ENCODE measurements around the gene URAD. TPM values are rescaled to one million over a fixed set of nuclear protein-coding genes. Genes with fewer than 3 reads are reported as not detected.

URAD gene
- polyA plus RNA-seq, 2 donors: not detected

GRCh38 chr13:27979765-27980279, 8.7 kb downstream of the URAD start:
- Histone ChIP-seq H3K4me1 (ENCODE audit: control insufficient read depth in 2 of 2, insufficient read depth in 2 of 2, low read length in 1 of 2) (peaks cover 3 to 4% of the 10 kb centered on the region in 2 donors), H3K36me3 (ENCODE audit: control insufficient read depth in 2 of 2, insufficient read depth in 2 of 2, low read length in 1 of 2) (no peaks in the 10 kb centered on the region), H3K9me3 (ENCODE audit: control insufficient read depth in 2 of 2, insufficient read depth in 1 of 2, low read depth in 1 of 2, low read length in 1 of 2) (no peaks in the 10 kb centered on the region), H3K27me3 (ENCODE audit: control insufficient read depth in 1 of 2, insufficient read depth in 2 of 2, low read length in 2 of 2) (peaks cover 25 to 31% of the 10 kb centered on the region in 2 donors), H3K27ac (ENCODE audit: low read depth in 2 of 2, low read length in 1 of 2) (no peak overlapping the region), H3K4me3 (ENCODE audit: low read depth in 1 of 2, low read length in 2 of 2) (no peak overlapping the region)
- 9 to 12% methylated on average over 15 of the region's 15 CpGs for whole genome bisulfite sequencing, 2 donors

DNA sequence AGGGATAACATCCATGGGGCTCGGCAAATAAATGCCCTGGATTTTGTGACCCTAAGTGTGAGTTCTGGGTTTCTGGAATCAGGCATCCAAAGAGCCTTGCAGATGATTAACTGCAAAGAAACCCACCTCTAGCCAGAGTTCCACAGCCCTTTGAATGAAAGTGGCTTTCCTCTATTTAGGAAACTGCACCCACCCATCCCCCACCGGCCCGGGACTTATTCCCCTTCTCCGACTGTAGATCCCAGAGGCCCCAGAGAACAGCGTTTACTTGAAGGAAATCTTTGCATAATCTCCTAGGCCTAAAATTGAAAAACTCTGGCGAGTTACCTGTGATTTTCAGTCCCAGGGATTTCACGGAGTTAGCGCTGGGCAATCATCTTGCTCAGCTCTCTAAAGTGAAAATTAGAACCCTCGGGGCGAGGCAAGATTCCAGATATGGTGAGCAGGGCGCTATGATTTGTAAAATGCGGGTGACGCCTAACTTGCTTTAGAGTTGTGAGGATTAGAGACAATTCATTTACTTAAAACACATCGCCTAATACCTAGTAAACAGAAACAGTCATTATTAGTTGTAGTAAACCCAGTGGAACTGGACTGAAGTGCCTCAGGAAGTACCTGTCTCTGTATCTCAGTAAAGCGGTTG, 9.4 kb downstream of the URAD start:
- Histone ChIP-seq H3K4me3 (ENCODE audit: low read depth in 1 of 2, low read length in 2 of 2) (no peak overlapping the region), H3K4me1 (ENCODE audit: control insufficient read depth in 2 of 2, insufficient read depth in 2 of 2, low read length in 1 of 2) (peaks cover 3 to 4% of the 10 kb centered on the region in 2 donors), H3K9me3 (ENCODE audit: control insufficient read depth in 2 of 2, insufficient read depth in 1 of 2, low read depth in 1 of 2, low read length in 1 of 2) (no peaks in the 10 kb centered on the region), H3K27ac (ENCODE audit: low read depth in 2 of 2, low read length in 1 of 2) (no peak overlapping the region), H3K36me3 (ENCODE audit: control insufficient read depth in 2 of 2, insufficient read depth in 2 of 2, low read length in 1 of 2) (no peaks in the 10 kb centered on the region), H3K27me3 (ENCODE audit: control insufficient read depth in 1 of 2, insufficient read depth in 2 of 2, low read length in 2 of 2) (peaks cover 25 to 36% of the 10 kb centered on the region in 2 donors)
- WGBS, 2 donors: 8 to 10% methylated on average over 15 of the region's 15 CpGs

DNA sequence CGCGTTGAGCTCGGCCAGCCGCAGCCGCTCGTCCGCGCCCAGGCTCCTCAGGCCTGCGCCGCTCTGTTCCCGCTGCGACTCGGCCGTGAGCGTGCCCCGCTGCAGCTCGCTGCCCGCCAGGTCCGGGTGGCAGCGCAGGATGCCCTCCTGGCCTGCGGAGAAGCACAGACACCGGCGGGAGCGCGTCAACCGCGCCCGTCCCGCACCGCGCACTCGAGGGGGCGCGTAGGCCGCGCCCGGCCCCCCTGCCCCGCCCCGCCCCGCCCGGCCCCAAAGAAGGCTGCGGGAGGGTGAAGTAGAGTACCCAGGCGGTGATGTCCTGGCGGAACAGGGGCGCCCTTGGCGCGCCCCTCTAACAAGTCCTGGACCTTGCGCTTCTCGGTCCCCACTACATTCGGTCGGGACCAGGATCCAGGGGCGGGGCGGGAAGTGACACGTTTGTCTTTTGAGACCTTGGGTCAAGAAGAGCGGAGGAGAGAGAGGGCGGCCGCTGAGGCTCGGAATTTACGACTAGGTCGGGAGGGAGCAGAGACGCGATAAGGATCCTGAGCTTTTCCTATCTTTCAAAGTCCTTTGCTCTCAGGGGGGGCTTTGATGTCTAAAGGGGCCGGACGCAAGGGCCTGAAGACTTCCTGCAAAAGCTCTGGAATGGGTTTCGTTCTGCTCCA, 10.1 kb downstream of the URAD start:
- Histone ChIP-seq H3K9me3 (ENCODE audit: control insufficient read depth in 2 of 2, insufficient read depth in 1 of 2, low read depth in 1 of 2, low read length in 1 of 2) (no peaks in the 10 kb centered on the region), H3K4me3 (ENCODE audit: low read depth in 1 of 2, low read length in 2 of 2) (no peak overlapping the region), H3K36me3 (ENCODE audit: control insufficient read depth in 2 of 2, insufficient read depth in 2 of 2, low read length in 1 of 2) (no peaks in the 10 kb centered on the region), H3K27me3 (ENCODE audit: control insufficient read depth in 1 of 2, insufficient read depth in 2 of 2, low read length in 2 of 2) (peaks cover 28 to 38% of the 10 kb centered on the region in 2 donors), H3K4me1 (ENCODE audit: control insufficient read depth in 2 of 2, insufficient read depth in 2 of 2, low read length in 1 of 2) (peaks cover 3 to 4% of the 10 kb centered on the region in 2 donors), H3K27ac (ENCODE audit: low read depth in 2 of 2, low read length in 1 of 2) (no peak overlapping the region)
- WGBS, 2 donors: 5% methylated on average over 35 to 65 of the region's 65 CpGs

- H3K27ac ChIP-seq (ENCODE audit: low read depth in 2 of 2, low read length in 1 of 2): no peak overlapping the region
- no peaks in the 10 kb centered on the region for H3K36me3 ChIP-seq (ENCODE audit: control insufficient read depth in 2 of 2, insufficient read depth in 2 of 2, low read length in 1 of 2)
- H3K27me3 ChIP-seq (ENCODE audit: control insufficient read depth in 1 of 2, insufficient read depth in 2 of 2, low read length in 2 of 2): peaks cover 28 to 38% of the 10 kb centered on the region in 2 donors
- H3K4me1 ChIP-seq (ENCODE audit: control insufficient read depth in 2 of 2, insufficient read depth in 2 of 2, low read length in 1 of 2): peaks cover 3 to 4% of the 10 kb centered on the region in 2 donors
- H3K4me3 ChIP-seq (ENCODE audit: low read depth in 1 of 2, low read length in 2 of 2): no peak overlapping the region
- no peaks in the 10 kb centered on the region for H3K9me3 ChIP-seq (ENCODE audit: control insufficient read depth in 2 of 2, insufficient read depth in 1 of 2, low read depth in 1 of 2, low read length in 1 of 2)
- WGBS, 2 donors: 2 to 4% methylated on average over 64 to 80 of the region's 80 CpGs
Measured at GRCh38 chr13:27977476-27978300, 10.8 kb downstream of the URAD start.

DNA sequence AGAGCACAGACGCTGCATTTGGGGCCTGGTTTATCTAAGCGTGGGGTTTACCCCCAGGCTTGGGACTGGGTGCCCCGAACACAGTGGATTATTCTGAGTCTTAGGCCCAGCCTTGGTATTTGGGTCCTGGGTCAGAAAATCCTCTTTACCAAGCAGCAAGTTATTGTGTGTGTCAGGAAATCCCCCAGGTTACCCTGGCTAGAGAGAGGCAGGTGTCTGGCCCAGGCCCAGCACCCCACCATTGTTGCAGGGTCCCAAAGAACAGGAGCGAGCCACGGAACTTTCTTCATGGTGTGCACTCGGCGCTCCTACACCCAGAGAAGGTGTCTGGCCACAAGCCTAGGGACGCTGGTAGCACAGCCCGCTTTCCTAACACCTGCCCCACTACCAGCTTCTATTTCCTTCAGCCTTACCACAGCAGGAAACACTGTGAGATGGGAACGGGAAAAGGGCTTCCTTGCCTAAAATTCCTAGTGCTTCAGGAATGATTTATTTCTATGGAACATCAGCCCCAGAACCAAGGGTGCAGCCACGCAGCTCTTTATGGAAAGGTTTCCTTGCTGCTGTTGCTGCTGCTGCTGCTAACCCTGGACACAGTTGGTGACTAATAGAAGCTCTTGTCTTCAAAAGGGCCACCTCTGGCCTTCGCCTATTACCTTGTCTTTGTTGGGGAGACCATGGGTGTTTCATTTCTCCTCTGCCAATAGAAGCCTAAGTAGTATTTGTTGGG, 12.0 kb downstream of the URAD start:
- no peaks in the 10 kb centered on the region for H3K36me3 ChIP-seq (ENCODE audit: control insufficient read depth in 2 of 2, insufficient read depth in 2 of 2, low read length in 1 of 2)
- no peak overlapping the region for H3K4me3 ChIP-seq (ENCODE audit: low read depth in 1 of 2, low read length in 2 of 2)
- no peak overlapping the region for H3K27ac ChIP-seq (ENCODE audit: low read depth in 2 of 2, low read length in 1 of 2)
- peaks cover 3 to 4% of the 10 kb centered on the region in 2 donors for H3K4me1 ChIP-seq (ENCODE audit: control insufficient read depth in 2 of 2, insufficient read depth in 2 of 2, low read length in 1 of 2)
- H3K9me3 ChIP-seq (ENCODE audit: control insufficient read depth in 2 of 2, insufficient read depth in 1 of 2, low read depth in 1 of 2, low read length in 1 of 2): no peaks in the 10 kb centered on the region
- WGBS, 2 donors: 22 to 23% methylated on average over 12 of the region's 12 CpGs
- H3K27me3 ChIP-seq (ENCODE audit: control insufficient read depth in 1 of 2, insufficient read depth in 2 of 2, low read length in 2 of 2): peaks cover 26 to 34% of the 10 kb centered on the region in 2 donors

DNA sequence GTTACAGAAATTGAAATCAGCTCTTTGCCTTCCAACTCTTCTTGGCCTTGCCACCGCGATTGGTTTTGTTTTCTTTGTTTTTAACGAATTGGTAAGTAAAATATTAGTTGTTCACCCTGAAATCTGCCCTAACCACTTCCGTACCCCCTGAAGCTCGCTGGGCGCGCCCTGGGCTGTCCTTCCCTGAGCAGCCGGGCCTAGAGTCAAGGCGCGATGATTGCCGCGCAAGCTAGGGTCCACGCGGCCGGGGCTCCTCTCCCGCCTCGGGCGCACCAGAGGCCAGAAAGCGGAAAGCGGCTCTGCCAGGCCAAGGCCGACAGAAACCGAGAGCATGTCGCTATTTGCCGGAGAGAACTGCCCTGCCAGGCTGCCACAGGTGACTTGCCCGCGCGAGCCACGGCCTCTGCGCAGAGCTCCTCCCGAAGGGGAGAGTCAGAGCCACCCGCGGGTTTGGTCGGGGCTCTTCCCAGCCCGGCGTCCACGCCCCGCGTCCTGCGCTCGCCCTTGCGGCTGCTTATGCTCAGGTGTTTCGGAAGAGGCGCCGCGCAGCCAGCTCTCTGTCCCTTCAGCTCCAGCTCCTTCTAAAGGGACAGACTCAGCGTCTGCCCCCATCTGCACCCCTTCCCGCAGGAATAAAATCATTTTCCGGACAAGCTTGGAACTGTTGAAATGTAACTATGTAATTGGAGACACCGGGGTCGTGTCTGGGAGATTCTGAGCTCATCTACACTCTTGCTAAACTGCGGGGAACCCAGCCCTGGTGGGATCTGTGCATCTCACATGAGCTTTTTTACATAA, 12.7 kb downstream of the URAD start:
- Histone ChIP-seq H3K27ac (ENCODE audit: low read depth in 2 of 2, low read length in 1 of 2) (no peak overlapping the region), H3K4me3 (ENCODE audit: low read depth in 1 of 2, low read length in 2 of 2) (no peak overlapping the region), H3K9me3 (ENCODE audit: control insufficient read depth in 2 of 2, insufficient read depth in 1 of 2, low read depth in 1 of 2, low read length in 1 of 2) (no peaks in the 10 kb centered on the region)

DNA sequence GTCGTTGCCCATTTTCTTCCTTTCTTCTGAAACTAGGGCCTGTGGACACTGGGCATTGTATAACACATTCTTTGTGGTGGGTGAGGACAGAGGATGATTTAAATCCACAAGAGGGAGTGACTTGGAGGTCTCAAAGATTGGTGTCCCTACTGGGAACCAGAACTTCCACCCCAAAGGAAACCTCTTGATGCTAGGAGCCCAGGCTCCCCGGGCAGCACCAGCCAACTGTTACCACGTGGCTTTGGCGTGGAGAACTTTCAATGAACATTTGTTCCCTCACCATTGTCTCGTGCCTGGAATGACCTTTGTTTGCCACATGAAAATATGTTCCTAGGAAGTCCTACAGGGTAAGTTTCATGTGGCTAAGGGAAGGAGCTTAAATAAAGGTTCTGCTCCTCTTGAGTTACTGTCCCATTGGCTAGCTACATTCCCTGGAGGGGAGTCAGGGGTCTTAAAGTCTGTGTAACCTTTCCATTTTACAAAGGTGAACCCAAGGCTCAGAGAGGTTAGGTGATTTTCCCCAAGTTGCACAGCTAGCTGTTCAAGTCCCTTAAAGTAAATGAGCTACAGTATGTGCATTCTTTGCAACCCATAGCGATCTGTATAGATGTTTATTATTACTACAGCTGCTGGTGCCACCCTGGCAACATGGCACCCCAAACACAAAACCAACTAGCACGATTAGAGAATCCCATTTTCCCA, 14.4 kb downstream of the URAD start:
- Histone ChIP-seq H3K36me3 (ENCODE audit: control insufficient read depth in 2 of 2, insufficient read depth in 2 of 2, low read length in 1 of 2) (no peaks in the 10 kb centered on the region), H3K27me3 (ENCODE audit: control insufficient read depth in 1 of 2, insufficient read depth in 2 of 2, low read length in 2 of 2) (peaks cover 30% of the 10 kb centered on the region in 2 donors), H3K27ac (ENCODE audit: low read depth in 2 of 2, low read length in 1 of 2) (no peak overlapping the region), H3K4me1 (ENCODE audit: control insufficient read depth in 2 of 2, insufficient read depth in 2 of 2, low read length in 1 of 2) (peaks cover 3 to 4% of the 10 kb centered on the region in 2 donors), H3K4me3 (ENCODE audit: low read depth in 1 of 2, low read length in 2 of 2) (no peak overlapping the region), H3K9me3 (ENCODE audit: control insufficient read depth in 2 of 2, insufficient read depth in 1 of 2, low read depth in 1 of 2, low read length in 1 of 2) (no peaks in the 10 kb centered on the region)
- 14 to 17% methylated on average over 7 of the region's 7 CpGs for WGBS, 2 donors

More for the DNA sequence above, 12.7 kb downstream of the URAD start:
- Histone ChIP-seq H3K4me1 (ENCODE audit: control insufficient read depth in 2 of 2, insufficient read depth in 2 of 2, low read length in 1 of 2) (peaks cover 3 to 4% of the 10 kb centered on the region in 2 donors), H3K27me3 (ENCODE audit: control insufficient read depth in 1 of 2, insufficient read depth in 2 of 2, low read length in 2 of 2) (peaks cover 28 to 30% of the 10 kb centered on the region in 2 donors), H3K36me3 (ENCODE audit: control insufficient read depth in 2 of 2, insufficient read depth in 2 of 2, low read length in 1 of 2) (no peaks in the 10 kb centered on the region)
- WGBS, 2 donors: 4 to 10% methylated on average over 45 to 51 of the region's 51 CpGs

DNA sequence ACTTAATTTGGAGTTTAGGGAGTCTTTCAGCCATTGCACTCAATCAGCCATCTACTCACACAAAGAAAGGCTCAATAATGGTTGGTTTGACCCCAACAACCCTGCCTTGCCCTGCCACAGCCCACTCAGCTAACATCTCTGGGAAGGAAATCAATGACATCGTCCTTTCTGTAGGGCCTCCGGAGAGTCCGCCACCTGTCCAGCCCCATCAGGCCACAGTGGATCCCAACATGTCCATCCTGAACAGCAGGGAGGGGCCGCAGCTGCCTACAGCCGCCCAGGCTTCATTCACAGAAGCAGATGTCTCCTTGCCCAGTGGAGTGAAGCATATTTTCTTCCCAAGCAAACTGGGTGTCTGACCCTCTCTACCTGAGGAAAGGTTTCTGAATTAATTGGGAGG, 15.2 kb downstream of the URAD start:
- H3K27me3 ChIP-seq (ENCODE audit: control insufficient read depth in 1 of 2, insufficient read depth in 2 of 2, low read length in 2 of 2): peaks cover 24 to 30% of the 10 kb centered on the region in 2 donors
- H3K4me3 ChIP-seq (ENCODE audit: low read depth in 1 of 2, low read length in 2 of 2): no peak overlapping the region
- H3K4me1 ChIP-seq (ENCODE audit: control insufficient read depth in 2 of 2, insufficient read depth in 2 of 2, low read length in 1 of 2): peaks cover 7 to 8% of the 10 kb centered on the region in 2 donors
- no peak overlapping the region for H3K27ac ChIP-seq (ENCODE audit: low read depth in 2 of 2, low read length in 1 of 2)
- 40 to 41% methylated on average over 5 of the region's 5 CpGs for WGBS, 2 donors
- no peaks in the 10 kb centered on the region for H3K36me3 ChIP-seq (ENCODE audit: control insufficient read depth in 2 of 2, insufficient read depth in 2 of 2, low read length in 1 of 2)
- no peaks in the 10 kb centered on the region for H3K9me3 ChIP-seq (ENCODE audit: control insufficient read depth in 2 of 2, insufficient read depth in 1 of 2, low read depth in 1 of 2, low read length in 1 of 2)
